ENCODE data around the gene SNRPD1. TPM values are rescaled to one million over a fixed set of nuclear protein-coding genes. Genes with fewer than 3 reads are reported as not detected.

SNRPD1 gene
- total RNA-seq, 1 experiment from 2014 or later = 134 TPM

GRCh38 chr18:21663578-21663977 lies 51.5 kb downstream of the SNRPD1 start:
- CTCF ChIA-PET = no interaction called here
- Histone ChIP-seq H3K27me3 (ENCODE audit: insufficient read depth, low read length) (no peaks in the 10 kb centered on the region), H3K79me2 (ENCODE audit: insufficient read depth, low read length) (no peaks in the 10 kb centered on the region), H3K4me2 (ENCODE audit: low read length) (no peak overlapping the region), H3K27ac (ENCODE audit: low read depth, low read length) (no peak overlapping the region), H2AFZ (ENCODE audit: low read depth, low read length, poor library complexity, severe bottlenecking) (no peak overlapping the region), H3K9ac (ENCODE audit: low read length) (no peak overlapping the region), H4K20me1 (ENCODE audit: insufficient read depth) (no peaks in the 10 kb centered on the region), H3K9me2 (ENCODE audit: insufficient read depth) (no peaks in the 10 kb centered on the region), H3K4me3 (replicated peaks in 1 of 2; ENCODE audit: low read depth in 1 of 2, low read length in 2 of 2) (no peak overlapping the region), H3K9me3 (ENCODE audit: control insufficient read depth in 1 of 2, insufficient read depth in 1 of 2, low read depth in 1 of 2, low read length in 2 of 2) (no peaks in the 10 kb centered on the region), H3K4me1 (ENCODE audit: control insufficient read depth in 1 of 2, insufficient read depth in 2 of 2, low read length in 2 of 2) (peaks cover 8 to 13% of the 10 kb centered on the region in 2 experiments), H3K36me3 (ENCODE audit: control insufficient read depth in 1 of 2, insufficient read depth in 2 of 2, low read length in 2 of 2) (peaks cover 0 to 6% of the 10 kb centered on the region in 2 experiments; a peak in 2 of 4 replicates)
- no peak for DNase-seq (ENCODE audit: low read depth, low spot score)
- POLR2A ChIA-PET = no interaction called here
- intact Hi-C loops (cut with micrococcal nuclease) = no loop called here
- RAD21 ChIA-PET (ENCODE audit: low non-redundant PET in 1 of 2, low total read pairs in 2 of 2, uncharacterized antibody in 2 of 2, unreplicated experiment in 2 of 2) = no interaction called here
- no peak for ATAC-seq
- no TSS peak for BruUV-seq (replicated peaks)
- no peak for TF ChIP-seq FOSL1 (IDR thresholded peaks at IDR 0.05; ENCODE audit: low read depth)
- TF ChIP-seq CEBPB (IDR thresholded peaks at IDR 0.05; ENCODE audit: low read depth) = no peak
- TF ChIP-seq, protein P1, sequence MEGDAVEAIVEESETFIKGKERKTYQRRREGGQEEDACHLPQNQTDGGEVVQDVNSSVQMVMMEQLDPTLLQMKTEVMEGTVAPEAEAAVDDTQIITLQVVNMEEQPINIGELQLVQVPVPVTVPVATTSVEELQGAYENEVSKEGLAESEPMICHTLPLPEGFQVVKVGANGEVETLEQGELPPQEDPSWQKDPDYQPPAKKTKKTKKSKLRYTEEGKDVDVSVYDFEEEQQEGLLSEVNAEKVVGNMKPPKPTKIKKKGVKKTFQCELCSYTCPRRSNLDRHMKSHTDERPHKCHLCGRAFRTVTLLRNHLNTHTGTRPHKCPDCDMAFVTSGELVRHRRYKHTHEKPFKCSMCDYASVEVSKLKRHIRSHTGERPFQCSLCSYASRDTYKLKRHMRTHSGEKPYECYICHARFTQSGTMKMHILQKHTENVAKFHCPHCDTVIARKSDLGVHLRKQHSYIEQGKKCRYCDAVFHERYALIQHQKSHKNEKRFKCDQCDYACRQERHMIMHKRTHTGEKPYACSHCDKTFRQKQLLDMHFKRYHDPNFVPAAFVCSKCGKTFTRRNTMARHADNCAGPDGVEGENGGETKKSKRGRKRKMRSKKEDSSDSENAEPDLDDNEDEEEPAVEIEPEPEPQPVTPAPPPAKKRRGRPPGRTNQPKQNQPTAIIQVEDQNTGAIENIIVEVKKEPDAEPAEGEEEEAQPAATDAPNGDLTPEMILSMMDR (IDR thresholded peaks at IDR 0.05 in 2 of 3, conservative IDR thresholded peaks at IDR 0.05 in 1 of 3; ENCODE audit: borderline replicate concordance in 1 of 3, insufficient read depth in 1 of 3, low read depth in 2 of 3, low read length in 2 of 3) = no peak
- no peak for TF ChIP-seq EZH2 (IDR thresholded peaks at IDR 0.05)

DNA sequence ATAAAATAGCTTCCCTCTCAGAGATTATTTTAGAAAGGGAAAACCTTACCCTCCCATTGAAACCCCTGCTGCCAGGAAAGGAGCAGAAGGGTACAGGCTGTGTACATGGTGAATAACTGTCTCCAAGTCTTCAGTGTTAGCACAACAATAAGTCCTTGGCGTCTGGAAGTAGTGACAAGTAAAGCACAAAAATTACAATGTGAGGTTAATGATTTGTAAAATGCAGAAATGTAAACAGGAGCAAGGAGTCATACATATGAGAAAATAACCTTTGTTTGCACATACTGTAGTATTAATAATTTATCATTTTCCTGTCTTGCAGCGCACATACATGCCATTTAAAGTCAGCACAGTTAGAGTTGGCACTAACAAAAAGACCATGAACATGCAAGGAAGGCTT lies 52.0 kb downstream of the SNRPD1 start:
- intact Hi-C loops (cut with micrococcal nuclease) = no loop called here
- Histone ChIP-seq H3K4me3 (replicated peaks in 1 of 2; ENCODE audit: low read depth in 1 of 2, low read length in 2 of 2) (no peak overlapping the region), H3K27me3 (ENCODE audit: insufficient read depth, low read length) (no peaks in the 10 kb centered on the region), H3K4me2 (ENCODE audit: low read length) (no peak overlapping the region), H2AFZ (ENCODE audit: low read depth, low read length, poor library complexity, severe bottlenecking) (no peak overlapping the region), H3K79me2 (ENCODE audit: insufficient read depth, low read length) (no peaks in the 10 kb centered on the region), H3K9ac (ENCODE audit: low read length) (no peak overlapping the region), H3K9me2 (ENCODE audit: insufficient read depth) (no peaks in the 10 kb centered on the region), H3K9me3 (ENCODE audit: control insufficient read depth in 1 of 2, insufficient read depth in 1 of 2, low read depth in 1 of 2, low read length in 2 of 2) (no peaks in the 10 kb centered on the region), H4K20me1 (ENCODE audit: insufficient read depth) (no peaks in the 10 kb centered on the region), H3K4me1 (ENCODE audit: control insufficient read depth in 1 of 2, insufficient read depth in 2 of 2, low read length in 2 of 2) (peaks cover 13 to 18% of the 10 kb centered on the region in 2 experiments), H3K27ac (ENCODE audit: low read depth, low read length) (no peak overlapping the region), H3K36me3 (ENCODE audit: control insufficient read depth in 1 of 2, insufficient read depth in 2 of 2, low read length in 2 of 2) (peaks cover 0 to 6% of the 10 kb centered on the region in 2 experiments; a peak in 2 of 4 replicates)
- ATAC-seq (no peak), DNase-seq (ENCODE audit: low read depth, low spot score) (no peak)
- no TSS peak for BruUV-seq (replicated peaks)
- ChIA-PET RAD21 (ENCODE audit: low non-redundant PET in 1 of 2, low total read pairs in 2 of 2, uncharacterized antibody in 2 of 2, unreplicated experiment in 2 of 2) (no interaction called here), CTCF (no interaction called here), POLR2A (no interaction called here)
- TF ChIP-seq RAD21 (IDR thresholded peaks at IDR 0.05; ENCODE audit: low read depth) = no peak

Data from HCT116 (cell line).